ENCODE results near the gene TCEA2. TPM values are rescaled to one million over a fixed set of nuclear protein-coding genes. Genes with fewer than 3 reads are reported as not detected.

Gene TCEA2
- total RNA-seq, 1 experiment from 2014 or later: 16.7 TPM

GRCh38 chr20:64048402-64049044 lies 14.5 kb upstream of the TCEA2 start:
- DNase-seq (ENCODE audit: low read depth): no peak

- DNase-seq (ENCODE audit: low read depth): no peak
Observed at GRCh38 chr20:64049060-64049877, 13.7 kb upstream of the TCEA2 start, which contains the start of gene SOX18. Gene SOX18, minus strand, starts transcription at chr20:64049639. Its CDS starts 123 bp downstream, at chr20:64049516.

GRCh38 chr20:64049878-64050260 lies 13.1 kb upstream of the TCEA2 start:
- no peak for DNase-seq (ENCODE audit: low read depth)

GRCh38 chr20:64050261-64051032 lies 12.6 kb upstream of the TCEA2 start:
- DNase-seq (ENCODE audit: low read depth): no peak

GRCh38 chr20:64051033-64051452 lies 12.0 kb upstream of the TCEA2 start:
- no peak for DNase-seq (ENCODE audit: low read depth)

- DNase-seq (ENCODE audit: low read depth): no peak
Observed at GRCh38 chr20:64051561-64052325, 11.3 kb upstream of the TCEA2 start.

- DNase-seq (ENCODE audit: low read depth): no peak
Observed at GRCh38 chr20:64052326-64052722, 10.7 kb upstream of the TCEA2 start.

GRCh38 chr20:64052987-64053840 lies 9.8 kb upstream of the TCEA2 start:
- no peak for DNase-seq (ENCODE audit: low read depth)

GRCh38 chr20:64053841-64054661 lies 8.9 kb upstream of the TCEA2 start:
- DNase-seq (ENCODE audit: low read depth): peak; percentile 54

GRCh38 chr20:64055396-64055892 lies 7.6 kb upstream of the TCEA2 start:
- no peak for DNase-seq (ENCODE audit: low read depth)

- peak; percentile 28 for DNase-seq (ENCODE audit: low read depth)
Observed at GRCh38 chr20:64055893-64056638, 6.9 kb upstream of the TCEA2 start.

GRCh38 chr20:64056639-64056888 lies 6.4 kb upstream of the TCEA2 start:
- no peak for DNase-seq (ENCODE audit: low read depth)

- no peak for DNase-seq (ENCODE audit: low read depth)
Observed at GRCh38 chr20:64056889-64057627, 5.9 kb upstream of the TCEA2 start.

- peak; percentile 54 for DNase-seq (ENCODE audit: low read depth)
Observed at GRCh38 chr20:64057628-64058498, 5.1 kb upstream of the TCEA2 start.

GRCh38 chr20:64058536-64058935 lies 4.5 kb upstream of the TCEA2 start:
- peak; percentile 61 for DNase-seq (ENCODE audit: low read depth)

GRCh38 chr20:64062276-64062595 lies 762 bp upstream of the TCEA2 start:
- DNase-seq (ENCODE audit: low read depth): no peak

Measured in HT1080 (cell line).